Measurements from ENCODE around the gene DDTL. TPM values are rescaled to one million over a fixed set of nuclear protein-coding genes. Genes with fewer than 3 reads are reported as not detected.
"Not testable (repeated sequence)": the region's sequence is repeated elsewhere in the genome, so short reads cannot be mapped to it uniquely, and the experiment has no call there.

The DDTL gene
- total RNA-seq, 2 experiments from 2014 or later: not detected

GRCh38 chr22:23984430-23984829 is 17.7 kb downstream of the DDTL start:
- no peak for TF ChIP-seq CTCF (IDR thresholded peaks at IDR 0.05)
- POLR2A ChIA-PET: no interaction called here
- no peaks in the 10 kb centered on the region for H3K27me3 Mint-ChIP-seq
- no peaks in the 10 kb centered on the region for H3K4me1 Mint-ChIP-seq (ENCODE audit: low read depth)
- H3K9me3 Mint-ChIP-seq: no peaks in the 10 kb centered on the region
- no peak overlapping the region for H3K4me3 Mint-ChIP-seq
- H3K36me3 Mint-ChIP-seq (ENCODE audit: low read depth): no peaks in the 10 kb centered on the region
- H3K27ac Mint-ChIP-seq: no peak overlapping the region
- intact Hi-C loops (cut with micrococcal nuclease): no loop called here
- CTCF ChIA-PET: no interaction called here
- no peak for DNase-seq
- ATAC-seq: no peak

GRCh38 chr22:23986089-23986488 is 19.4 kb downstream of the DDTL start:
- H3K9me3 Mint-ChIP-seq; CTCF ChIA-PET; H3K4me3 Mint-ChIP-seq; intact Hi-C loops (cut with micrococcal nuclease); H3K4me1 Mint-ChIP-seq (ENCODE audit: low read depth); DNase-seq; H3K36me3 Mint-ChIP-seq (ENCODE audit: low read depth); ATAC-seq; POLR2A ChIA-PET; H3K27me3 Mint-ChIP-seq; H3K27ac Mint-ChIP-seq: not testable (repeated sequence)

- H3K9me3 Mint-ChIP-seq; H3K27ac Mint-ChIP-seq; H3K27me3 Mint-ChIP-seq; ATAC-seq; H3K4me1 Mint-ChIP-seq (ENCODE audit: low read depth); H3K36me3 Mint-ChIP-seq (ENCODE audit: low read depth); DNase-seq; H3K4me3 Mint-ChIP-seq; POLR2A ChIA-PET; intact Hi-C loops (cut with micrococcal nuclease); CTCF ChIA-PET: not testable (repeated sequence)
These were observed 20.0 kb downstream of the DDTL start for GRCh38 chr22:23986538-23987178.

GRCh38 chr22:23989583-23990244 is 23.0 kb downstream of the DDTL start:
- H3K36me3 Mint-ChIP-seq (ENCODE audit: low read depth); CTCF ChIA-PET; intact Hi-C loops (cut with micrococcal nuclease); H3K4me3 Mint-ChIP-seq; H3K27me3 Mint-ChIP-seq; H3K4me1 Mint-ChIP-seq (ENCODE audit: low read depth); H3K27ac Mint-ChIP-seq; DNase-seq; H3K9me3 Mint-ChIP-seq; POLR2A ChIA-PET: not testable (repeated sequence)
- peak; percentile 39 for ATAC-seq

GRCh38 chr22:23993080-23993479 is 26.4 kb downstream of the DDTL start:
- H3K4me1 Mint-ChIP-seq (ENCODE audit: low read depth); H3K36me3 Mint-ChIP-seq (ENCODE audit: low read depth); H3K9me3 Mint-ChIP-seq; DNase-seq; POLR2A ChIA-PET; H3K27me3 Mint-ChIP-seq; H3K27ac Mint-ChIP-seq; ATAC-seq; H3K4me3 Mint-ChIP-seq; intact Hi-C loops (cut with micrococcal nuclease); CTCF ChIA-PET: not testable (repeated sequence)

- CTCF ChIA-PET, H3K27ac Mint-ChIP-seq: not testable (repeated sequence)
These were observed 27.0 kb downstream of the DDTL start for GRCh38 chr22:23993581-23994177.

GRCh38 chr22:23997092-23997491 is 30.4 kb downstream of the DDTL start:
- intact Hi-C loops (cut with micrococcal nuclease): no loop called here
- H3K4me1 Mint-ChIP-seq (ENCODE audit: low read depth): no peaks in the 10 kb centered on the region
- CTCF ChIA-PET: no interaction called here
- TF ChIP-seq CTCF (IDR thresholded peaks at IDR 0.05): no peak
- DNase-seq (no peak), ATAC-seq (no peak)
- no peak overlapping the region for H3K27ac Mint-ChIP-seq
- H3K4me3 Mint-ChIP-seq: no peak overlapping the region
- peaks cover 2% of the 10 kb centered on the region for H3K27me3 Mint-ChIP-seq
- H3K36me3 Mint-ChIP-seq (ENCODE audit: low read depth): no peaks in the 10 kb centered on the region
- no peaks in the 10 kb centered on the region for H3K9me3 Mint-ChIP-seq
- POLR2A ChIA-PET: no interaction called here

More at GRCh38 chr22:23993581-23994177, 27.0 kb downstream of the DDTL start:
- intact Hi-C loops (cut with micrococcal nuclease); H3K4me1 Mint-ChIP-seq (ENCODE audit: low read depth); H3K4me3 Mint-ChIP-seq; H3K27me3 Mint-ChIP-seq; H3K36me3 Mint-ChIP-seq (ENCODE audit: low read depth); H3K9me3 Mint-ChIP-seq: not testable (repeated sequence)
- POLR2A ChIA-PET: interaction anchor here (1.3 kb wide), 1 partner anchor 10 kb away, joined by 3 read pairs; no protein-coding TSS in a partner anchor
- ATAC-seq: peak; percentile 42
- DNase-seq: peak; percentile 29

- POLR2A ChIA-PET; H3K27me3 Mint-ChIP-seq; H3K36me3 Mint-ChIP-seq (ENCODE audit: low read depth); H3K4me3 Mint-ChIP-seq; H3K9me3 Mint-ChIP-seq; DNase-seq; H3K27ac Mint-ChIP-seq; H3K4me1 Mint-ChIP-seq (ENCODE audit: low read depth); CTCF ChIA-PET; ATAC-seq; intact Hi-C loops (cut with micrococcal nuclease): not testable (repeated sequence)
These were observed 33.1 kb downstream of the DDTL start for GRCh38 chr22:23999779-24000178.

All from activated CD8-positive, alpha-beta T cell treated with anti-CD3 and anti-CD28 coated beads for 36 hours (primary cell).